HG02884 (cell line): ENCODE measurements around the gene WDR37.

Experiments used
- ATAC-seq: cut with Tn5 transposase; IDR thresholded peaks from one replicate; pipeline ENCODE4 v1.9.1; 2021; ENCODE audit warnings: mild to moderate bottlenecking, moderate library complexity; ENCODE audit not compliant: unreplicated experiment

Gene WDR37

DNA sequence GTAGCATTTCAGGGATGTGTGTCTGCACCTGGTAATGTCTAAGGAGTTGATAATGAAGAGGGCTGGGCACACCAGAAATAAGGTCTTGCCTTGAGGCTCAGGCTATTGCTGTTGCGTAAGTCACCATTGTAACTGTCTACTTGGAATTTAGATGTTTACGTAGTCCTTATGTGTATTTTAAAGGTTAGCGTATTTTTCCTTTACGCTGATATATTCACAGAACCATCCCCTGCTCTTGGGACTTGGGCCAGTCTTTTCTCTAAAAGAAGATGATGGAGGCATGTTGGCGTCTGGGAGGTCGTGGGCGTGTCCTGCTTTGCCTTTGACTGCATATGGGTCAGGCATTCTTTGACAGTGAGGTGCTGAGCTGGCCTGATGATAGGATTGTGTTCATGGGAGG is 14.7 kb downstream of the WDR37 start:
- ATAC-seq = no peak

DNA sequence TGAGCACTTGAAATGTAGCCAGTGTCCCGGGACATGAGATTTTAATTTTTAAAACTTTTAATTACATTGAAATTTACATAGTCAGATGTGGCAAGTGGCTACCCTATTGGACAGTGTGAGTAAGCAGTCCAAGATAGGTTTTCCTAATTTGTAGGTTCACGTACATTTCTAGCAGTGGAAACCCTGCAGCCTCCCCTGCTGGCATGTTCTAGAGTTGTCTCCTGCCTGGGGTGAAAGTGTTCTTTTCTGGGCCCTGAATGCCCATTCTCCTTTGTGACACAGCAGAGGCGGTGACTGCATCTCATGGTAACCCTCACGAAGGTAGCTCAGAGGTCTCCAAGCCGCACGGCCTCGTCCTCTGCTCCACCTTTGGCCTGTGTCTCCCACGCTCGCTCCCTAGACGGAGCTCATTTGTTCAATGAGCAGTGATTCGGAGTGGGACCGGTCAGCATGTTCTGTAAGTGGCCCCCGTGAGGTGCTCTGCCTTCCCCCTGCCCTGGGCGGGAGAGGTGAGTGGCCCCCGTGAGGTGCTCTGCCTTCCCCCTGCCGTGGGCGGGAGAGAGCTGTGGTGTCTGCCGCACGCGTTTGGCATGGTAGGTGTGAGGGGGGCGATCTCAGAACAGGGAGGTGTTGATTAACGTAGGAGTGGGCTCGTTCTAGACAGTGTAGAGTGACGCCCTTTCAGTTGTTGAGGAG is 18.0 kb downstream of the WDR37 start:
- ATAC-seq = no peak

DNA sequence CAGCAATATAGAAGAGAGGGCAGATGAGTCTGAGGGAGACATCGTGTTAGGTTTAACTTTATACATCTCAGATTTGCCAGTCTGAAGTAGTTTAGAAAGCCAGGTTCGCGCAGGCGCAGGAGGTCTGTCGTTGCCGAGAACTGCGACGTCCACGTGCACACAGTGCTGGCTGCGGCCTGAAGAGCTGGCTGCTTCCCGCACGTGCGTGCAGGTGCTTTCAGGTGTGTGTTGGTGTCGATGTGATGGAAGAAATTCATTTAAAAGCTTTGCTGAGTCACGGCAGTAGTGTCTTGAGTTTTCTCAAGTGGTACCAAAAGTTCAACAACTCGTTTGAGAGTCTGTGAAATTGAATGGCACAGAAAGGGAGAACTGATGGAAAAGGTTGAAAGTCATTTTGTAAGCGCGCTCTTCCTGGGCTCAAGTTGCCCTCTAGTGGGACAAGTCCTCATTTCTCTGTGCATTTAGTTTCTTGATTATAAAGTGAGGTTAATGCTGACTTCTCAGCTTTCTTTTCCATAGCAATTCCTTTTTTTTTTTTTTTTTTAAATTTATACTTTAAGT is 18.6 kb downstream of the WDR37 start:
- no peak for ATAC-seq

DNA sequence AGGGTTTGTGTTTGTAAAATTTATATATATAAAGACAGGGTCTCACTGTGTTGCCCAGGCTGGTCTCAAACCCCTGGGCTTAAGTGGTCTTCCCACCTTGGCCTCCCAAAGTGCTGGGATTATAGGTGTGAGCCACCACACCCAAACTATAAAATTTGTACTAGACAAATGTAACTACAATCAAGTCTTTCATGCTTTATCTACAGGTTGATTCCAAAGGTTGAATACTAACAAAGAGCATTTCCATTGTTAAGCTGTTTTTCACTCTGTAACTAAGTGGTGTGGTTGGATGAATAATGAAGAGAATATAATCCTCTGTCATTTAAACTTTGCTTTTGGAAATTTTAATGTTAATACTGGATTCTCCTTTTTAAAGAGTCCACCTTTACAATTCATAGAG is 22.5 kb downstream of the WDR37 start:
- no peak for ATAC-seq

DNA sequence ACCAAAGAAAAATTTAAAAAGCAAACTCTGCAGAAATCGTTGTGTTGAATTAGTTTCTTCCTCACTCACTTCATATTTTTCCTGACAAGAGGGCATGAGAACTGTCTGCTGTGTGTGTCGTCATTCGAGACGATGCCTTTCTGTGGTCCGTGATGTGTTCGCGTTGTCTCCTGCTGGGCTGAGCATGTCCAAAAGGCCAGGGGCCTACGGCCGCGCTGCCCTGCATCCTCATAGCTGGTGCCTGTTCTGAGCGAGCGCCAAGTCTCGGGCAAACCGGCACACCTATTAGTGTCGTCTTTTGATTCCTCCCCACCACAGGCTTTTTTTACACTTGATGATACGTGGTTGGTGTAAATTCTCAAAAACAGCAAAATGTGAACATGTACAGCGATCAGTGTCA is 27.4 kb downstream of the WDR37 start:
- no peak for ATAC-seq

DNA sequence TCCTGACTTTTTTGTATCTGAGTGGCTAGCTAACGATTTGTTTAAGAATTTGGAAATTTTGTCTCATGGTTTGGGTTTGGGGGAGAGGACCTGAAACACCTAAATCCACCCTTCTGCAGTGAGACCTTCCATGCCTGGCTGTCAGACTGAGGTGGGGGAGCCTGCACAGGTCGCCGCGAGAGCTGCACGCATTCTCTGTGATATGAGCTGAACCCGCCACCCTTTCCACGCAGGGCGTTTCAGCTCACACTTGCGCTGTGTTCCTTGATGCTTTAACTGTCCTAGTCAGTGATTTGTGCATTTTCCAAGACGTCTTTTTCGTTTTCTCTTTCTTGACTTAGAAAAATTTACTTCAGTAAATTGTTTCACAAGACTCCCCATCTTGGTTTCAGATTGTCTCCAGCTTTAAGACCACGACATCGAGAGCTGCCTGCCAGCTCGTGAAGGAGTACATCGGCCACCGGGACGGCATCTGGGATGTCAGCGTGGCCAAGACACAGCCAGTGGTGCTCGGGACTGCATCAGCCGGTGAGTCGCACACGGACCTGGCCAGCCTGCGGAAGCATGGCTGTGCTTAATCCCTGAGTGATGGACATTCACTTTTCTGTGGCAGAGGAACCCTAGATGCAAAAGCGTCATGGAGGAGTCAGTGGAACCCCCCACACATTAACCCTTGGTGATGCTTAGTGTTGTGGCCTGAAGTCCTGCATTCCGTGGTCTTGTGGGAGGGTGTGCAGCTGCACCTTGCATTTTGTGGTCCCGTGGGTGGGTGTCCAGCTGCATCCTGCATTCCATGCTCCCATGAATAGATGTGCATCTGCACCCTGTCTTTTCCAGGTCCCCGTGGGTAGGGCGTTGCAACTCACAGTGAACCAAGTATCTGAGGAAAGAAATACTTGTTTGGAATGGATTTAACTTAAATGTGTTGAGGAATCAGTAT is 28.1 kb downstream of the WDR37 start:
- no peak for ATAC-seq

DNA sequence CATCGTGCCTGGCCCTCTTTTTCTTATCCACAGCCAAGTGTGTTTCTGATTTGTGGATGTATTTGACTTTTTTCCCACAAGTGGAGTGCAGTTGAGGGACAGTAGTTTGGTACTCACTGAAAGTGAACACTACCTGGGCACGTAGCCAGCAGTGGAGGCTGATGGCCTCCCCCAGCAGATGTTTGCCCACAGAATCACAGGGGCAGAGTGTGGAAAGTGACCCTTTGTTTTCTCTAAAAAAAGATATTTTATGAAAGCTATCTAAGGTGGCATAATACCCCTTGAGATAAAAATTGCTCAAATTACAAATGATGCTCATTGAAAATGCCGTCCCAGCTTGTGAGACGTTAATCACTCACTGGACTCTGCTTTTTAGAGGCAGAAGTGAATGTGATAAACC is 29.1 kb downstream of the WDR37 start:
- no peak for ATAC-seq

DNA sequence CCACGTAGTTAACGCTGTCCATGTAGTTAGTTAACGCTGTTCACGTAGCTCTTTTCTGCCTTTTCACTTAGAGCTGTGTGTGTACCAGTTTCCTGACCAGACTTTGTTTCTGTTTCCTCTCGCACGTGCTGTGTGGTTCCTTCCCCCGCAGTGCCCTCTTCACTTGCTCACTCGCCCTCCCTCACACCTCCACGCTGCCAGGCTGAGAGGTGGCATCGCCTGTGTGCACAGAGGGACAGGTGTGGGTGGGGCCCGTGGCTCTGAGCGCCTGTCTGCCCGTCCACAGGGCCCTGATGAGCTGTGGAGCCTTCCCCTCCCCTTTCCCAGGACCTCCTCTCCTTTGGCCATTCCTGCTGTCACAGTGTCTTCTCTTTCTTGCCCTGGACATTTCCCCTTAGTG is 30.6 kb downstream of the WDR37 start:
- no peak for ATAC-seq

DNA sequence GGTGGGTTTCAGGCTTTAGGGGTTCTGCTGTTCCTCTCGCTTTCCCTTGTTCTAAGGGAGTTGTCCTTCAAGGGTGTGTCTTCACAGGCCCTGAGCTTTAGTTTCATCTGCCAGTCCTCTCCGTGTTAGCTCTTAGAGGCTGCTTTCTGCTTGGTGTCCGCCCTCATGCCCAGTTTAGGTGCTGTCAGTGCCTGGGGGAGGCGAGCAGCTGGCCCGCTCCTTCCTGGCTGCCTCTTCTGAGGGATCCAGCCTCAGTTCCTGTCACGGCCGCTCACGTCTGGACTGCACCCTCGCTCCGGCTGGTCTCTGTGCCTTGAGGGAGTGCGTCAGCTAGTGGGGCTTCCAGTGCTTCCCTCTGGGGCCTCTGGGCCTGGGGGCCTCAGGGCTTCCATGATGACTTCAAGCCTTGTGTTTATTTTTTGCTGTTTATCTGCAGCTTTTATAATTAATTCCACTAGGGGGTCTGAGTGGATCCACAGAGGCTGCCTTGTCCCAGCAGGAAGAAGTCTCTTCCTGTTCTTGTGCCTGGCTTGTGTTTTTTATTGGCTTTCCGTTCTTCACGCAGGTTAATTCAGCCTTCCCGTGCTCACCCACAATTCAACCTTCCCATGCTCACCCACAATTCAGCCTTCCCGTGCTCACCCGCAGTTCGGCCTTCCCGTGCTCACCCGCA is 33.0 kb downstream of the WDR37 start:
- no peak for ATAC-seq

DNA sequence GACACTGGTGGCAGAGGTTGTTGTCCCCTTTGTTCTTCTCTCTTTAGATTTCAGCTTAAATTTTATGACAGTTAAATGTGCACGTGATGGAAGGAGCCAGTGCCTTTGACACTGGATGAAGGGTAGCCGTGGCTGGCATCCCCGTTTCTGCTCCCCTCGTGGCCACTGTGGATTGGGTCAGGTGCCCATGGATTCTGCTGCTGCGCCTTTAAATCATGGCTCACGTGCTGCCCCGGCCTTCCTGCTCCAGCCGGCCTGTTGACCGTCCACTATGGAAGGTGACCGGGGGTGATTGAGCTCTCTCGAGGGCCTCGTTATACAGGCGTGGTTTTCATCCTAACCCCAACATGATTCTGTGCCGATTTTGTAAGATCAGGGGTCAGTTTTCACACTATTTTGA is 34.5 kb downstream of the WDR37 start:
- no peak for ATAC-seq

DNA sequence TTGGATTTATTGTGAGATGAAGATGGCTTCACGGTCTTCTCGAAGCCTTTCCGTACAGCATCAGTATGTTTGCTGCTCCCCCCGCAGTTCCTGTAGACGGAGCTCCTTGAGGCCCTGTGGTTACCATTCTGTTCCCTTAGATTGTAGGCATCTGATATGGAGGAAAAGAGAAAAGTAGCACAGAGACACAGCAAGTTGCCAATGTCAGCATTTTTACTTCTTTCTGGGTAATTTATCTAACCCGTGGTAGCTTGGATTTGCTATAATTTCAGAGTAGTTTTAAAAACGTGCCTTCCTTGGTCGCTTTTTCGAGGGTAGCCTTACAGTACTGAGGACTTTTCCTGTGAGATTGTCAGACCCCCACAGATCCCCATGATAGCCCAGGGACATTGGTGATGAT is 37.5 kb downstream of the WDR37 start:
- ATAC-seq = no peak

DNA sequence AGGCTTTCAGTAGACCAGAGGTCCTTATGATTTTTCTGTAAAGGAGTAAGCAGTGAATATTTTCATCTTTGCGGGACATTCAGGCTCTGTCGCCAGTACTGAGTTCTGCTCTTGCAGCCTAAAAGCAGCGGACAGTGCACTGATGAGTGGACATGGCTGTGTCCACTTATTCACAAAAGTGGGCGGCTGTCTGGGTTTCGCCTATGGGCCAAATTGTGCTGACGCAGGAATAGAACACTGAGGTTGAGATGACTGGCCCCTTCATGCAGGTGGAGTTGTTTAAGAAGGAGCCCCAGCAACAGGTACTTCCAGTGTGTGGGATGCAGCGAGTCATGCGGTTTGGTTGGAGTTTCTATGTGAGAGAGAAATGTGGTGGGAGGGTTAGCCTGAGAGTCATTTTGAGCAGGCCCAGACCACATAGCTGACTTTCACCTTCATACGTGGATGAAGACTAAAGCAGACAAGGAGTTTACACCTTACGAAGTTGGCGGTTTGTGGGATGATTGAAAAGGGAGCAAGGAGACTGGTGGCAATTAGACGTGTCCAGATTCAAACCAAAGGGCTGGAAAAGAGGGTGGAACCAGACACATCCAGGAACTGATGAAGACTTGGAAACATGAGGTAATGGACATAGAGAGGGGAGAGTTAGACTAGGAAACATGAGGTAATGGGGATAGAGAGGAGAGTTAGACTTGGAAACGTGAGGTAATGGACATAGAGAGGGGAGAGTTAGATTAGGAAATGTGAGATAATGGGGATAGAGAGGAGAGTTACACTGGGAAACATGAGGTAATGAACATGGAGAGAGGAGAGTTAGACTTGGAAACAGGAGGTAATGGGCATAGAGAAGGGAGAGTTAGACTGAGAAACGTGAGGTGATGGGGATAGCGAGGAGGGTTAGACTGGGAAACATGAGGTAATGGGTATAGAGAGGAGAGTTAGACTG is 38.2 kb downstream of the WDR37 start:
- peak; percentile 89 for ATAC-seq

DNA sequence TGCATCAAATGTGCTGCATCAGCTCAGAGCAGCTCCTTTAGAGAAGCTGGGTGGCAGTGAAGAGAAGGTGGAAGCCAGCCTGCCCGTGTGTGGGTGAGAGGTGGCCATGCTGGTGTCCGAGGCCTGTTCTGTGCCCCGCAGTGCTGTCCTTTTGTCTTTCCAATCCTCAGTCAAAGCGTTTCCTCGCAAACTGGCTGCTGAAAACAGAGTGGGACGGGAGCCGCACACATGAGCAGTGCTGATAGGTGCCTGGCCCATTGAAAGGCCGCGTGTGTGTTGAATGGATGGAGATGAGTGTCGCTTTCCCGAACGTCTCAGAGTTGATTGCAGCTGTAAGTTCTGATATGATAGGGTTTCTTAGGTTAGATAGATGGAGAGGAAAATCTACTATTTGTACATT is 39.3 kb downstream of the WDR37 start:
- ATAC-seq = no peak

DNA sequence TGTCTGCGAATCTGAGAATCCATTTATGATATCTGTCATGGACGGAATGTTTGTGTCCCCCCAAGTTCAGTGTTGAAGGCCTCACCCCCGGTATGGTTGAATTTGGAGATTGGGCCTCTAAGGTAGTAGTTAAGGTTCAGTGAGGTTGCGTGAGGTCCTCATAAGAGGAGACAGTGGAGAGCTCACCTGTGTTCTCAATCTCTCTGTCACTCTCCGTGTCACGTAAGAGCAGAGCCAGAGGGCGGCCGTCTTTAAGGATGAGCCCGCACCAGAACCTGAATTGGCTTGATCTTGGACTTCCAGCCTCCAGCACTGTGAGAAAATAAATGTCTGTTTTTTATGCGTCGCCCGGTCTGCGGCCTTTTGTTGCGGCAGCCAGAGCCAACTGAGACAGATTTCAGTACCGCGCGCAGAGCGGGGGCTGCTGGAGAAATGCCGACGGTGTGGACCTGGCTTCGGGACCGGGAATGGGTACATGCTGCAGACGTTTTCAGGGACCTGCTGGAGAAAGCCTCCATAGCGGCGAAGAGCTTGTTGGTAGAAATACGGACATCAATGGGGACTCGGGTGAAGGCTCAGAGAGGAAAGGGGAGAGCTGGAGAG is 40.2 kb downstream of the WDR37 start:
- no peak for ATAC-seq

DNA sequence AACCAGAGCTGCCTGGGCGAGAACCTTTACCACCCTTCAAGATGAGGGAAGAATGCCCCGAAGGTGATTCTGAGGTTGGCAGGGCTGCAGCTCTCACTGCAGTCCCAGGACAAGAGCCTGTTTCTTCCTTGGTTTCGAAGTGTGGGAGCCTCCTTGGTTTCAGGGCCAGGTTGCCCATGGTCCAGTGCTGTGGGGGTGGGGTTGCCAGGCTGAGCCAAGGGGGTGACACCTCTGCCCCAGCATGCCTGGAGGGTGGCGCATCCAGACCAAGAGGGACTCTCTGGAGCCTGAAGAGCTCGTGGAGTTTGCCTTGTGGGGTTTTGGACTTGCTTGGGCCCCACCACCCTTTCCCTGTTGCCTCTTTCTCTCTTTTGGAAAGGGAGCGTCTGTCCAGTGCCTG is 41.3 kb downstream of the WDR37 start:
- ATAC-seq = no peak

DNA sequence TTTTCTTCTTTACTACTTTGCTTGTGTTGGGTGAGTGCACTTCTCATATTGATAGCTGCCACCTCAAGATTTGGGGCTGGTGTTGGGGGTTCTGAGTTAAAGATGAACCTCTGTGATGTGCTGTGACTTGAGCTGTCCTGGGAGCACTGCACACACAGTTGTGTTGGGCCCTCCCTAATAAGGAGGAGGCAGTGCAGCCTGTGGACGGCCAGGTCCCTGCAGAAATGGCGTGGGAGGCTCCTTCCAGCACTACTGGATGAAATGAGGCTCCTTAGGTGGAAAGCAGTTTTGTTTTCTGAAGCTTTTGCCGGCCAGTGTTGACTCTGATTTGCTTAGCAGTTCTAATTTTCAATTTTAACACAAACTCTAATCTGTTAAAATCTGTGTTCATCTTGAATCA is 44.0 kb downstream of the WDR37 start:
- no peak for ATAC-seq

DNA sequence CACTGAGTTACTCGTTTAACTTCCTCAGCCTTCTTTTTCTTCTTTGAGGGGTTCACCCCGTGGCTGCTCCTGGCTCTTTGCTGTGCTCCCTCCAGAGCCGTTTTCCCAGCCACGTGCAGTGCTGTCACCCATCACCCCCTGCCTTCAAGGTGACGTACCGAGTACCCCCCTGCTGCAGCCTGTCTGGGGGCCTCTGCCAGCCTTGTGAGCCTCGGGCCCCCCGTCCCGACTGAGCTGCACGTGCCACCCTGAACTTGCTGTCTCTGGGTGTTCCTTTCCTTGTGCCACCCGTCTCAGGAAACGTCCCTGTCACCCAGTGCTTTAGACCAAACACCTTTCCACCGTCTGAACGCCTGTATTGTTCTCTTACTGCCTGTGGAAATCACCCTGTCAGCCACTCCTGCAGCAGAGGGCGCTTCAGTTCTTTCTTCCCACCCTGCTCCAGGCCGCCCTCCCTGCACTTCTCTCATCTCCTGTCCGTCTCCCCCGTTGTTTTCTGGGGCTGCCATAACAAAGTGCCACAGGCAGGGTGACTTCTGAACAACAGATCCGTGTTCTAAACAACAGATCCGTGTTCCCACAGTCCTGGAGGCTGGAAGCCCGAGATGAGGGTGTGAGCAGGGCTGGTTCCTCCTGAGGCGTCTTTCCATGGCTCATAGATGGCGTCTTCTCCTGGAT is 44.6 kb downstream of the WDR37 start:
- no peak for ATAC-seq

DNA sequence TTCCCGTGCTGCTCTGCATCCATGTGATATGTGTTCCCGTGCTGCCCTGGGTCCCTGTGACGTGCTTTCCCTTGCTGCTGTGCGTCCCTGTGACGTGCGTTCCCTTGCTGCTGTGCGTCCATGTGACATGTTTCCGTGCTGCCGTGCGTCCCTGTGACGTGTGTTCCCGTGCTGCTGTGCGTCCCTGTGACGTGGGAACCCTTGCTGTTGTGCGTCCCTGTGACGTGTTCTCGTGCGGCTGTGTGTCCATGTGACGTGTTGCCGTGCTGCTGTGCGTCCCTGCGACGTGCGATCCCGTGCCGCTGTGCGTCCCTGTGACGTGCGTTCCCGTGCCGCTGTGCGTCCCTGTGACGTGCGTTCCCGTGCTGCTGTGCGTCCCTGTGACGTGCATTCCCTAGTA is 45.8 kb downstream of the WDR37 start:
- no peak for ATAC-seq

DNA sequence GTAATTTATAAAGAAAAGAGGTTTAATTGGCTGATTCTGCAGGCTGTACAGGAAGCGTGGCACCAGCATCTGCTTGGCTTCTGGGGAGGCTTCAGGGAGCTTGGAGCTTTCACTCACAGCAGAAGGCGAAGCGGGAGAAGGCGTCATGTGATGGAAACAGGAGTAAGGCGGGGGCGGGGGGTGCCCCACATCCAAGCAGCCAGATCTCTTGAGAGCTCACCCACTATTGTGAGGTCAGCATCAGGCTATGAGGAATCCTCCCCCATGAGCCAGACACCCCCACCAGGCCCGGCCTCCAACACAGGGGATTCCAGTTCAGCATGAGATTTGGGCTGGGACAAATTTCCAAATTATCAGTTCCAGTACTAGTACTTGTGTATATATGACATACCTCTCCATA is 46.2 kb downstream of the WDR37 start:
- no peak for ATAC-seq
